Esophagus squamous epithelium (tissue), 4 donors: ENCODE results near the gene PCDHA4.

Source experiments
- CTCF ChIP-seq, 6 experiments: fragments of 450-650 bp in 4 of 6; fragments of 200-600 bp in 2 of 6; sonication (generic) in 2 of 6; IDR thresholded peaks; one replicate each; pipeline ENCODE4 v1.5.1; 2016 to 2019; ENCODE audit warnings: antibody characterized with exemption in 6 of 6, mild to moderate bottlenecking in 4 of 6, moderate library complexity in 4 of 6
- POLR2A ChIP-seq, 4 donors: fragments of 450-650 bp; IDR thresholded peaks; one replicate each; pipeline ENCODE4 v1.6.1; 2017; ENCODE audit warnings: antibody characterized with exemption in 4 of 4, mild to moderate bottlenecking in 4 of 4, moderate library complexity in 3 of 4

DNA sequence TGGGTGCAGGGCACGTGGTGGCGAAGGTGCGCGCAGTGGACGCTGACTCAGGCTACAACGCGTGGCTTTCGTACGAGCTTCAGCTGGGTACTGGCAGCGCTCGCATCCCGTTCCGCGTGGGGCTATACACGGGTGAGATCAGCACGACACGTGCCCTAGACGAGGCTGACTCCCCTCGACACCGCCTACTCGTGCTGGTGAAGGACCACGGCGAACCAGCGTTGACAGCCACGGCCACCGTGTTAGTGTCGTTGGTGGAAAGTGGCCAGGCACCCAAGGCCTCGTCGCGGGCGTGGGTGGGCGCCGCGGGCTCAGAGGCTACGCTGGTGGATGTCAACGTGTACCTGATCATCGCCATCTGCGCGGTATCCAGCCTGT lies 10.2 kb upstream of the PCDHA4 start:
- TF ChIP-seq CTCF (IDR thresholded peaks at IDR 0.05) (no peak), POLR2A (IDR thresholded peaks at IDR 0.05) (no peak)
